Lung (tissue), 12 donors: ENCODE results near the gene ENPEP. TPM values are rescaled to one million over a fixed set of nuclear protein-coding genes. Genes with fewer than 3 reads are reported as not detected.
A peak's percentile ranks its signal among the peaks of the same experiment; 100 is the strongest.

Experiments used
- ATAC-seq: fragments of 200-7000 bp; cut with Tn5 transposase; one replicate; pipeline ENCODE4 v1.9.1; 2020; ENCODE audit warnings: moderate number of reproducible peaks; ENCODE audit not compliant: insufficient read depth, low FRiP score
- DNase-seq, 3 donors: peaks; one replicate each; pipeline ENCODE4 v3.0.0-alpha.2; 2013 to 2017
- H3K27ac ChIP-seq, 2 donors: one replicate each; pipeline ENCODE4 v1.5.1; 2013; ENCODE audit warnings: mild to moderate bottlenecking in 2 of 2, moderate library complexity in 2 of 2, control low read depth in 1 of 2, inconsistent platforms in 1 of 2, low read depth in 1 of 2, low read length in 1 of 2
- H3K27me3 ChIP-seq, 3 donors: one replicate each; pipeline ENCODE4 v1.5.1; 2013; ENCODE audit warnings: low read length in 2 of 3; ENCODE audit not compliant: control insufficient read depth in 3 of 3, insufficient read depth in 3 of 3
- H3K36me3 ChIP-seq, 4 donors: one replicate each; pipeline ENCODE4 v1.5.1; 2013; ENCODE audit warnings: low read length in 4 of 4, mild to moderate bottlenecking in 1 of 4, moderate library complexity in 1 of 4; ENCODE audit not compliant: control insufficient read depth in 4 of 4, insufficient read depth in 4 of 4
- H3K4me1 ChIP-seq, 5 donors: one replicate each; pipeline ENCODE4 v1.5.1; 2013; ENCODE audit warnings: low read length in 5 of 5, mild to moderate bottlenecking in 2 of 5, moderate library complexity in 1 of 5; ENCODE audit not compliant: control insufficient read depth in 5 of 5, insufficient read depth in 5 of 5
- H3K4me3 ChIP-seq: one replicate; pipeline ENCODE4 v1.5.1; 2013; ENCODE audit warnings: mild to moderate bottlenecking, control low read depth, moderate library complexity
- H3K9ac ChIP-seq, 2 donors: one replicate each; pipeline ENCODE4 v1.5.1; 2013; ENCODE audit warnings: low read length in 2 of 2, control low read depth in 1 of 2; ENCODE audit not compliant: insufficient read depth in 1 of 2
- H3K9me3 ChIP-seq, 4 donors: one replicate each; pipeline ENCODE4 v1.5.1; 2013; ENCODE audit warnings: low read length in 3 of 4, mild to moderate bottlenecking in 1 of 4, moderate library complexity in 1 of 4; ENCODE audit not compliant: control insufficient read depth in 4 of 4, insufficient read depth in 3 of 4
- WGBS, 2 donors: extraction: QIAGEN DNeasy Blood & Tissue Kit; methylation state at CpG; one replicate each; pipeline ENCODE4 v1.1.7; 2013; 5-methylcytosine and 5-hydroxymethylcytosine counted together
- polyA plus RNA-seq, 2 donors: library from polyadenylated mRNA; stranded (reverse); fragments of 200-250 nt; gene quantifications; one replicate each; pipeline ENCODE4 v1.2.1, GENCODE V29; 2013
- total RNA-seq, 2 donors: library from RNA; depleted of rRNA in 1 of 2; stranded (reverse); fragments of >200 nt in 1 of 2; gene quantifications; one replicate each; pipeline ENCODE4 v1.2.1, GENCODE V29; 2014 to 2021
- TF ChIP-seq, protein P1 (sequence below): IDR thresholded peaks from 2 replicates; pipeline ENCODE4 v1.5.1; 2012; ENCODE audit warnings: mild to moderate bottlenecking; ENCODE audit errors: control extremely low read depth, extremely low read depth
- donor health status: control.
- donor health status: control.
- donor health status: Bipolar disorder and iron deficiency.
- donor health status: healthy.
- donor health status: DM: yes; HTN: yes; CAD: no.

ENPEP gene
- total and polyA plus RNA-seq, 4 donors = 1.0 to 26.3 (median 3.6) TPM

- peak in 2 of 3 donors; percentile 63 to 67 for DNase-seq
- 34 to 61% methylated on average over 2 of the region's 2 CpGs for WGBS, 2 donors
- no peak overlapping the region for H3K4me3 ChIP-seq
- H3K27ac ChIP-seq = no peak overlapping the region
- H3K9me3 ChIP-seq = no peaks in the 10 kb centered on the region
- ATAC-seq = no peak
- no peaks in the 10 kb centered on the region for H3K36me3 ChIP-seq
- TF ChIP-seq, protein P1, sequence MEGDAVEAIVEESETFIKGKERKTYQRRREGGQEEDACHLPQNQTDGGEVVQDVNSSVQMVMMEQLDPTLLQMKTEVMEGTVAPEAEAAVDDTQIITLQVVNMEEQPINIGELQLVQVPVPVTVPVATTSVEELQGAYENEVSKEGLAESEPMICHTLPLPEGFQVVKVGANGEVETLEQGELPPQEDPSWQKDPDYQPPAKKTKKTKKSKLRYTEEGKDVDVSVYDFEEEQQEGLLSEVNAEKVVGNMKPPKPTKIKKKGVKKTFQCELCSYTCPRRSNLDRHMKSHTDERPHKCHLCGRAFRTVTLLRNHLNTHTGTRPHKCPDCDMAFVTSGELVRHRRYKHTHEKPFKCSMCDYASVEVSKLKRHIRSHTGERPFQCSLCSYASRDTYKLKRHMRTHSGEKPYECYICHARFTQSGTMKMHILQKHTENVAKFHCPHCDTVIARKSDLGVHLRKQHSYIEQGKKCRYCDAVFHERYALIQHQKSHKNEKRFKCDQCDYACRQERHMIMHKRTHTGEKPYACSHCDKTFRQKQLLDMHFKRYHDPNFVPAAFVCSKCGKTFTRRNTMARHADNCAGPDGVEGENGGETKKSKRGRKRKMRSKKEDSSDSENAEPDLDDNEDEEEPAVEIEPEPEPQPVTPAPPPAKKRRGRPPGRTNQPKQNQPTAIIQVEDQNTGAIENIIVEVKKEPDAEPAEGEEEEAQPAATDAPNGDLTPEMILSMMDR = no peak
- peaks cover 0 to 15% (median 0%) of the 10 kb centered on the region in 5 donors for H3K4me1 ChIP-seq
- no peak overlapping the region for H3K9ac ChIP-seq
- no peaks in the 10 kb centered on the region for H3K27me3 ChIP-seq
Observed at GRCh38 chr4:110454441-110454840, 21.5 kb upstream of the ENPEP start.

DNA sequence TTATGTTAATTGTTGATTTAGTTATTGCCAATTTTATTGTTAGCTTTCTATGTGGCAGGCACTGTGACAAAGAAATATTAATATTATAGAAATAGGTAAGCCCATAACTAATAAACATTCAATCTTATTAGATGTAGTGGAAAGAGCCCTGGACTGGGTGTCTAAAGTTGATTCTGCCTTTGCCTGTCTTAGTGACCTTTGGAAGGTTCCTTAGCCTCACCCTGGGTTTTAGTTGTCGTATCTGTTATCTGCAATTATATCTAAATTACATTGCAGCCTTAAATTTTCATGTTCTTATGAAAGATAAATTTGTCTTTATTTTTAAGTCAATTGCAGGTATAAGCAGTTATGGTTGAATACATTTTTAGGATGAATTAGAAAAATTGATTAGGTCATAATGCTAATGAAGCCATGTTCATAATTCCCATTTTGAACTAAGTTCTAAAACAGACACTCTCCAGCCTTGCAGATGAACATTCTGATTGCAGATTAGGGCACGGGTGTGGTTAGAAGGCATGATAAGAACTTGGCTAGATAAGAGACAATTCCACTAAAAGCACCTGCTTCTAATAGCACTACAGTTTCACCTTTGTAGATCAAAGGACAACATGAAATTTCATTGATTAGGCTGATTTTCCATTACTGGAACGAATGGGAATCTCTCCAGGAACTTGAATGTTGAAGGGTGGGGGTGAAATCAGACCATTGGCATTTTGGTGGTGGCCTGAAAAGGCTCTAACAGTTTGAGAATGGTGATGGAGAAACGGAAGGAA, 17.3 kb upstream of the ENPEP start:
- TF ChIP-seq, protein P1 = no peak
- H3K27me3 ChIP-seq = no peaks in the 10 kb centered on the region
- H3K27ac ChIP-seq = no peak overlapping the region
- H3K4me1 ChIP-seq = peaks cover 0 to 15% (median 0%) of the 10 kb centered on the region in 5 donors
- no peak for DNase-seq
- H3K9ac ChIP-seq = no peak overlapping the region
- no peak for ATAC-seq
- no peak overlapping the region for H3K4me3 ChIP-seq
- H3K9me3 ChIP-seq = no peaks in the 10 kb centered on the region
- H3K36me3 ChIP-seq = no peaks in the 10 kb centered on the region
- 71 to 87% methylated on average over 4 of the region's 4 CpGs for WGBS, 2 donors

- Histone ChIP-seq H3K36me3 (no peaks in the 10 kb centered on the region), H3K4me3 (no peak overlapping the region), H3K4me1 (peaks cover 0 to 3% (median 0%) of the 10 kb centered on the region in 5 donors), H3K9me3 (no peaks in the 10 kb centered on the region), H3K27me3 (no peaks in the 10 kb centered on the region), H3K9ac (no peak overlapping the region), H3K27ac (no peak overlapping the region)
- ATAC-seq = no peak
- TF ChIP-seq, protein P1 = no peak
- DNase-seq = no peak
- 90 to 92% methylated on average over 5 of the region's 5 CpGs for WGBS, 2 donors
Observed at GRCh38 chr4:110460074-110460746, 15.7 kb upstream of the ENPEP start.
